ENCODE results near the gene URM1. TPM values are rescaled to one million over a fixed set of nuclear protein-coding genes. Genes with fewer than 3 reads are reported as not detected.

Gene URM1
- polyA plus RNA-seq, 4 donors: 56.1 to 83.6 (median 66.0) TPM

DNA sequence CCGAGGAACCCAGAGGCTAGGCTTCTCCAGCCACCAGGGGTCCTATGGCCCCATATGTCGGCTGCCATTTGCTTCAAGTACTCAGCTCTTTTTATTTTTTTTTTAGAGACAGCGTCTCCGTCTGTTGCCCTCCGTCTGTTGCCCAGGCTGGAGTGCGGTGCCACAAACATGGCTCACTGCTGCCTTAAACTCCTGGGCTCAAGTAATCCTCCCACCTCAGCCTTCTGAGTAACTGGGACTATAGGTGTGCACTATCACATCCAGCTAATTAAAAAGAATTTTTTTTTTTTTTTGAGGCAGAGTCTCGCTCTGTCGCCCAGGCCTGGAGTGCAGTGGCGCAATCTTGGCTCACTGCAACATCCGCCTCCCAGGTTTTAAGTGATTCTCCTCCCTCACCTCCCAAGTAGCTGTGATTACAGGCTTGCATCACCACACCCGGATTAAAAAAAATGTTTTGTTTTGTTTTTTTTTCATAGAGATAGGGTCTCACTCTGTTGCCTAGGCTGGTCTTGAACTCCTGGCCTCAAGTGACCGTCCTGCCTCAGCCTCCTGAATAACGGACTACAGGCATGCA lies 58.4 kb downstream of the URM1 start:
- no peak overlapping the region for H3K27ac ChIP-seq (ENCODE audit: low read depth in 1 of 3, low read length in 2 of 3)
- FAIRE-seq (no peak), DNase-seq (no peak)
- 81 to 85% (median 82%) methylated on average over 13 of the region's 13 CpGs for WGBS, 3 donors
- H3K4me1 ChIP-seq (ENCODE audit: control insufficient read depth in 3 of 3, insufficient read depth in 2 of 3, low read depth in 1 of 3, low read length in 2 of 3): no peaks in the 10 kb centered on the region
- H3K27me3 ChIP-seq (ENCODE audit: control insufficient read depth in 3 of 3, insufficient read depth in 3 of 3, low read length in 3 of 3): no peaks in the 10 kb centered on the region
- H3K9me3 ChIP-seq (ENCODE audit: control insufficient read depth in 2 of 2, insufficient read depth in 1 of 2, low read depth in 1 of 2, low read length in 1 of 2): no peaks in the 10 kb centered on the region
- no peak overlapping the region for H3K4me3 ChIP-seq (ENCODE audit: low read depth in 1 of 3, low read length in 3 of 3)
- H3K36me3 ChIP-seq (ENCODE audit: control insufficient read depth in 3 of 3, insufficient read depth in 2 of 3, low read depth in 1 of 3, low read length in 3 of 3): peaks cover 0 to 4% (median 0%) of the 10 kb centered on the region in 3 donors

DNA sequence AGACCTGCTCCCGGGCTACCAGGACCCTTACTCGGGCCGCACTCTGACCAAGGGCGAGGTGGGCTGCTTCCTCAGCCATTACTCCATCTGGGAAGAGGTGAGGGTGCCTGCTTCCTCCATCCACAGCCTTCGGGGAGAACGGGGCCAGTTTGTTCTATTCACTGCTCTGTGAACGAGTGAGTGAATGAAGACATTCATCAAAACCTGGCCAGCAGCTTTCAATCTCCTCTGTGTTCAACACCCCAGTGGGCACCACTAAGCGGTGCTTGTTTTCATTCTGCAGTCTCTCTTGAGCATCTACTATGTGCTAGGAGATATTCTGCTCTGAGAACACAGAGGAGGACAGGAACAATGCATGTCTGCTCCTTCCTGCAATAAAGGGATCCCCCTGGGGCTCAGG lies 60.0 kb downstream of the URM1 start:
- no peaks in the 10 kb centered on the region for H3K4me1 ChIP-seq (ENCODE audit: control insufficient read depth in 3 of 3, insufficient read depth in 2 of 3, low read depth in 1 of 3, low read length in 2 of 3)
- no peak overlapping the region for H3K27ac ChIP-seq (ENCODE audit: low read depth in 1 of 3, low read length in 2 of 3)
- H3K4me3 ChIP-seq (ENCODE audit: low read depth in 1 of 3, low read length in 3 of 3): no peak overlapping the region
- FAIRE-seq (no peak), DNase-seq (no peak)
- 85 to 92% (median 89%) methylated on average over 8 of the region's 8 CpGs for WGBS, 3 donors
- no peaks in the 10 kb centered on the region for H3K27me3 ChIP-seq (ENCODE audit: control insufficient read depth in 3 of 3, insufficient read depth in 3 of 3, low read length in 3 of 3)
- no peaks in the 10 kb centered on the region for H3K9me3 ChIP-seq (ENCODE audit: control insufficient read depth in 2 of 2, insufficient read depth in 1 of 2, low read depth in 1 of 2, low read length in 1 of 2)
- peaks cover 0 to 9% (median 0%) of the 10 kb centered on the region in 3 donors for H3K36me3 ChIP-seq (ENCODE audit: control insufficient read depth in 3 of 3, insufficient read depth in 2 of 3, low read depth in 1 of 3, low read length in 3 of 3)

DNA sequence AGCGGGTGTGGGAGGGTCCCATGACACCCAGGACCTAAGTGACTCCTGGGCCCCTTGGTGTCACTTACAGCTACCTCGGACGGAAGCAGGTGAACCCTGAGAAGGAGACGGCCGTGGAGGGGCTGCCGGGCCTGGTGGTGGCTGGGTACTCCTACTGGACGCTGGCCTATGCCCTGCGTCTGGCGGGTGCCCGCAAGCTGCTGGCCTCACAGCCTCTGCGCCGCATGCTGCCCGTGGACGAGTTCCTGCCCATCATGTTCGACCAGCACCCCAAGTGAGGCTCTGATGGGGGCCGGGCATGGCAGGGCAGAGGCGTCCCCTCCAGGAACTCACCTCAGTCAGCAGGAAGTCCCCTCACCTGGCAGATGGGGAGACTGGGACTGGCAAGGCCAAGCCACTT lies 63.2 kb downstream of the URM1 start:
- no peak overlapping the region for H3K4me3 ChIP-seq (ENCODE audit: low read depth in 1 of 3, low read length in 3 of 3)
- no peak for FAIRE-seq
- H3K4me1 ChIP-seq (ENCODE audit: control insufficient read depth in 3 of 3, insufficient read depth in 2 of 3, low read depth in 1 of 3, low read length in 2 of 3): no peaks in the 10 kb centered on the region
- H3K9me3 ChIP-seq (ENCODE audit: control insufficient read depth in 2 of 2, insufficient read depth in 1 of 2, low read depth in 1 of 2, low read length in 1 of 2): no peaks in the 10 kb centered on the region
- DNase-seq: no peak
- H3K27ac ChIP-seq (ENCODE audit: low read depth in 1 of 3, low read length in 2 of 3): no peak overlapping the region
- H3K36me3 ChIP-seq (ENCODE audit: control insufficient read depth in 3 of 3, insufficient read depth in 2 of 3, low read depth in 1 of 3, low read length in 3 of 3): peaks cover 0 to 12% (median 0%) of the 10 kb centered on the region in 3 donors
- 91 to 95% (median 92%) methylated on average over 13 to 17 of the region's 17 CpGs for WGBS, 3 donors
- no peaks in the 10 kb centered on the region for H3K27me3 ChIP-seq (ENCODE audit: control insufficient read depth in 3 of 3, insufficient read depth in 3 of 3, low read length in 3 of 3)

DNA sequence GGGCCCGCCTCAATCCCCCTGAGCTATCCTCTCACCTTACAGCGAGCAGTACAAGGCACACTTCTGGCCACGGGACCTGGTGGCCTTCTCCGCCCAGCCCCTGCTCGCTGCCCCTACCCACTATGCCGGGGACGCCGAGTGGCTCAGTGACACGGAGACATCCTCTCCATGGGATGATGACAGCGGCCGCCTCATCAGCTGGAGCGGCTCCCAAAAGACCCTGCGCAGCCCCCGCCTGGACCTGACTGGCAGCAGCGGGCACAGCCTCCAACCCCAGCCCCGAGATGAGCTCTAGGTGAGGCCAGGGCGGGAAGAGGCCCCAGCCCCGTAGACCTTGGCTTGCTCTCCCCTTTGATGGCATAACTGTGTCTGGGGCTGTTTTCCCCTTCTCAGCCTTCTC lies 64.4 kb downstream of the URM1 start:
- DNase-seq: no peak
- FAIRE-seq: no peak
- Histone ChIP-seq H3K27me3 (ENCODE audit: control insufficient read depth in 3 of 3, insufficient read depth in 3 of 3, low read length in 3 of 3) (no peaks in the 10 kb centered on the region), H3K9me3 (ENCODE audit: control insufficient read depth in 2 of 2, insufficient read depth in 1 of 2, low read depth in 1 of 2, low read length in 1 of 2) (no peaks in the 10 kb centered on the region), H3K27ac (ENCODE audit: low read depth in 1 of 3, low read length in 2 of 3) (no peak overlapping the region), H3K4me1 (ENCODE audit: control insufficient read depth in 3 of 3, insufficient read depth in 2 of 3, low read depth in 1 of 3, low read length in 2 of 3) (no peaks in the 10 kb centered on the region), H3K36me3 (ENCODE audit: control insufficient read depth in 3 of 3, insufficient read depth in 2 of 3, low read depth in 1 of 3, low read length in 3 of 3) (peaks cover 0 to 12% (median 0%) of the 10 kb centered on the region in 3 donors), H3K4me3 (ENCODE audit: low read depth in 1 of 3, low read length in 3 of 3) (no peak overlapping the region)
- 91 to 93% (median 92%) methylated on average over 17 to 18 of the region's 18 CpGs for WGBS, 3 donors

DNA sequence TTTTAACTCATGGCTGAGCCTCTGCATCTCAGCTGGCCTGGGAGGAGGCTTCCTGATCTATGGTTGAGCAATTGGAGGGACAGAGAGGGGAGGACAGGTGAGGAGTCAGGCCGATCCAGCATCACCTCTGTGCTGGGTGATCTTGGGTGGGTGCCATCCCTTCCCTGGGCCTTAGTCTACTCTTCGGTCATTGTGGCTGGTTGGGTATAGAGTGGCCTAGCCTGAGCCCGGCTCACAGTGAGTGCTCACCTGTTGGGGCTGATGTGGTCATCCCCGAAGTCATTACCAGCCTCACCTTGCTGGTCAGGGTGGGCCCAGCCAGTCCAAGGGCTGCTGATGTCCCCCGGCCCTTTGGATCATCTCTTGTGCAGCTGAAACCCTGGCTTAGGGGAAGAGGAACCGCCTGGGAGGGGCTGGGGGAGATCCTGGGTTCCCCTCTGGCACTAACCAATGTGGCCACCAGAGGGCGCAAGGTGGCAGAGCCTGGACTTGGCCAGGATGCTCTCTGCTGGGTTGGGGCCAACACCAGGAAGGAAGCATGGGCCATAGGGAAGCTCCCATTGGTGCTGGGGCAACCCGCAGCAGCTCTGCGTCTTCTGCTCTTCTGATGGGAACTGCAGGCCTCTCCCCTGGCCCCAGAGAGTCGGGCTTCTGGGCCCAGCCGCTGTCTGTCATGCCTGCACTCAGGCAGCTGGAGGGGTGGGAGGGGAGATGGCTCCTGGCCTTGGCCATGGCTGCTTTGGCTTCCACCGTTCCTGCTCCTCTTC lies 67.4 kb downstream of the URM1 start:
- no peaks in the 10 kb centered on the region for H3K9me3 ChIP-seq (ENCODE audit: control insufficient read depth in 2 of 2, insufficient read depth in 1 of 2, low read depth in 1 of 2, low read length in 1 of 2)
- no peak overlapping the region for H3K4me3 ChIP-seq (ENCODE audit: low read depth in 1 of 3, low read length in 3 of 3)
- H3K27ac ChIP-seq (ENCODE audit: low read depth in 1 of 3, low read length in 2 of 3): no peak overlapping the region
- WGBS, 3 donors: 24 to 33% (median 28%) methylated on average over 11 to 12 of the region's 12 CpGs
- no peaks in the 10 kb centered on the region for H3K4me1 ChIP-seq (ENCODE audit: control insufficient read depth in 3 of 3, insufficient read depth in 2 of 3, low read depth in 1 of 3, low read length in 2 of 3)
- DNase-seq (peak; percentile 80 to 85), FAIRE-seq (no peak)
- H3K27me3 ChIP-seq (ENCODE audit: control insufficient read depth in 3 of 3, insufficient read depth in 3 of 3, low read length in 3 of 3): no peaks in the 10 kb centered on the region
- H3K36me3 ChIP-seq (ENCODE audit: control insufficient read depth in 3 of 3, insufficient read depth in 2 of 3, low read depth in 1 of 3, low read length in 3 of 3): peaks cover 0 to 10% (median 0%) of the 10 kb centered on the region in 3 donors

DNA sequence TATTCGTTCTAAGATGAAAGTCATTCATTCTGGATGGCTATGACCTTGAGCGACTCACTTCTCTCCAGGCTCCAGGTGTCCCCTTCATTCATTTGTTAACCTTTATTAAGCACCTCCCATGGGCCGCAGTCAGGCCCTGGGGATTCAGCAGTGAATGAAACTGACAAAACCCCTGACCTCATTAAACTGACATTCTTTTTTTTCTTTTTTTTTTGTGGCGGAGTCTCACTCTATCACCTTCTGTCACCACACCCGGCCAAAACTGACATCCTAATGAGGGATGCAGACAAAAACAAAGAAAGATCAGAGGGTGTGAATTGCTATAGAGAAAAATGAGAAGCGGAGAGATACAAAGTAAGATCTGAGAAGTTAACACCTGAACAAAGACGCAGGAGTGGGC lies 68.1 kb downstream of the URM1 start:
- Histone ChIP-seq H3K4me3 (ENCODE audit: low read depth in 1 of 3, low read length in 3 of 3) (no peak overlapping the region), H3K27me3 (ENCODE audit: control insufficient read depth in 3 of 3, insufficient read depth in 3 of 3, low read length in 3 of 3) (no peaks in the 10 kb centered on the region), H3K9me3 (ENCODE audit: control insufficient read depth in 2 of 2, insufficient read depth in 1 of 2, low read depth in 1 of 2, low read length in 1 of 2) (no peaks in the 10 kb centered on the region), H3K4me1 (ENCODE audit: control insufficient read depth in 3 of 3, insufficient read depth in 2 of 3, low read depth in 1 of 3, low read length in 2 of 3) (no peaks in the 10 kb centered on the region), H3K27ac (ENCODE audit: low read depth in 1 of 3, low read length in 2 of 3) (no peak overlapping the region), H3K36me3 (ENCODE audit: control insufficient read depth in 3 of 3, insufficient read depth in 2 of 3, low read depth in 1 of 3, low read length in 3 of 3) (peaks cover 0 to 10% (median 0%) of the 10 kb centered on the region in 3 donors)
- DNase-seq: no peak
- no peak for FAIRE-seq
- 85 to 90% (median 86%) methylated on average over 7 of the region's 7 CpGs for WGBS, 3 donors

Other genes starting within 250 kb of the URM1 start
- 10 to 100 TPM; 47.7 to 99.7 (median 76.0) TPM for gene PTGES2, start 243.6 kb upstream of the URM1 start, polyA plus RNA-seq
- gene LCN2, start 221.9 kb upstream of the URM1 start, polyA plus RNA-seq: 100 to 1,000 TPM in 1 of 4 donors, 1 to 10 TPM in 3; 1.6 to 582 (median 3.7) TPM
- gene BBLN, start 211.1 kb upstream of the URM1 start, polyA plus RNA-seq: 100 to 1,000 TPM in 1 of 4 donors, 10 to 100 TPM in 3; 33.1 to 111 (median 64.6) TPM
- gene CIZ1, start 179.8 kb upstream of the URM1 start, polyA plus RNA-seq: 10 to 100 TPM; 44.5 to 88.1 (median 47.8) TPM
- gene DNM1, start 168.0 kb upstream of the URM1 start, polyA plus RNA-seq: 10 to 100 TPM in 1 of 4 donors, 1 to 10 TPM in 1, under 1 TPM in 2; 0.45 to 72.1 (median 3.7) TPM
- 10 to 100 TPM; 34.9 to 69.1 (median 48.7) TPM for gene GOLGA2, start 95.4 kb upstream of the URM1 start, polyA plus RNA-seq
- gene SWI5, start 95.1 kb upstream of the URM1 start, polyA plus RNA-seq: 10 to 100 TPM; 21.4 to 38.5 (median 33.5) TPM
- 10 to 100 TPM; 17.0 to 35.3 (median 24.5) TPM for gene TRUB2, start 48.9 kb upstream of the URM1 start, polyA plus RNA-seq
- gene COQ4, start 48.5 kb upstream of the URM1 start, polyA plus RNA-seq: 100 to 1,000 TPM in 2 of 4 donors, 10 to 100 TPM in 2; 68.8 to 198 (median 105) TPM
- gene SLC27A4, start 30.8 kb upstream of the URM1 start, polyA plus RNA-seq: 100 to 1,000 TPM in 2 of 4 donors, 10 to 100 TPM in 2; 23.2 to 162 (median 95.0) TPM
- 10 to 100 TPM in 1 of 4 donors, 1 to 10 TPM in 2, not detected in 1; 4.3 to 10.3 (median 6.8) TPM for gene CERCAM, start 49.5 kb downstream of the URM1 start, polyA plus RNA-seq
- 10 to 100 TPM in 2 of 4 donors, 1 to 10 TPM in 2; 4.0 to 21.8 (median 11.9) TPM for gene ODF2, start 84.6 kb downstream of the URM1 start, polyA plus RNA-seq
- gene GLE1, start 133.3 kb downstream of the URM1 start, polyA plus RNA-seq: 10 to 100 TPM; 17.8 to 31.3 (median 21.1) TPM
- gene SPTAN1, start 181.2 kb downstream of the URM1 start, polyA plus RNA-seq: 100 to 1,000 TPM in 3 of 4 donors, 10 to 100 TPM in 1; 98.1 to 243 (median 152) TPM

Measured in small intestine (tissue), 7 donors.